NCI-H774 (cell line): ENCODE data around the gene NEB.

Experiments
- DNase-seq: peaks from one replicate; lab custom pipeline; 2025; lab: John Stamatoyannopoulos, UW

Gene NEB

DNA sequence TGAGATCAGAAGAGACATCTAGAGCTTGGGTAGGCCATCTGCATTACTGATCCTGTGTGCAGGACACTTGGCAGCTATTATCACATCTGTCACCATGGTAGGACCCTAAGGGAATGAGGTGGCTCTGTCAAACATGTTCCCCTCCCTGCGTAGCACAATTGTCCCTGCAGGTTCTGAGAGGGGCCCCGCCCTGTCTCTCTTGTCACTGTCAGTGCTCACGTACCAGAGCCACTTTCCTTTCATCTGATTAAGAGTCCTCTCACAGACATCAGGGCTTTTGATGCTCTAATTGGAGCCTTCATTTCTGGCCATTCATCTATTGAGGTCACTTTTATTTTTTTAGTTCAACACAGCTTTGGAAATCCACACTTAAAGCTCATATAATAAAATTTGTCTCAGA, 38.5 kb downstream of the NEB start:
- no peak for DNase-seq

DNA sequence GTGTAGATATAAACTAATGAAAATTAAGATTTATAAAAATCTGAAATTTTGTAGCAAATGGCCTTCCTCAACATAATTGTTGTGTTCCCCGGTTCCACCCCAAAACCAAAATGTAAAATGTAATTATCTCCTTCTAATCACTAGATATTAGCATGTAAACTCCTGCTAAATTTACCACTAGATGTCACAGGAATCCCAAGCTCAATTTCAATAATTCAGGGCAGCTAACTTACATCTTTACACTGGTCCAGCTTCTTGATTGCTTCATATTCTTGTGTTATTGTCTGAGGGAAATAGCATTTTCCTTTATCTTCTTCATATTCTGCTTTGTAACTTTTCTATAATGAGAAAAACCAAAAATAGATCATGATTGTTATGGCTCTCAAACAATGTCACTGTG, 42.6 kb downstream of the NEB start:
- DNase-seq = no peak

DNA sequence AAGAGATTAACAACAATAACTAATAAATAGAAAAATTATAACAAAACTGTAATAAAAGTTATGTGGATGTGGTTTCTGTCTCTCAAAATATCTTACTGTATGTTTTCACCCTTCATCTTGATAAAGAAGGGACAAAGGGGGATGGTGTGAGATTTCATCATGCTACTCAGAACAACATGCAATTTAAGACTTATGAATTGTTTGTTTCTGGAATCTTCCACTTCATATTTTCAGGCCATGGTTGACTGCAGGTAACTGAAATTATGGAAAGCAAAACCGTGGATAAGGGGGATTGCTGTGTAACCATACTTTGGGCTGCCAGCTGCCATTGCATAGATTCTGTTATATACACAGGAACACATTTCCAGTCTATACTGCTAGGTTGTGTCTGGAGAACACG, 45.6 kb downstream of the NEB start:
- DNase-seq = no peak

DNA sequence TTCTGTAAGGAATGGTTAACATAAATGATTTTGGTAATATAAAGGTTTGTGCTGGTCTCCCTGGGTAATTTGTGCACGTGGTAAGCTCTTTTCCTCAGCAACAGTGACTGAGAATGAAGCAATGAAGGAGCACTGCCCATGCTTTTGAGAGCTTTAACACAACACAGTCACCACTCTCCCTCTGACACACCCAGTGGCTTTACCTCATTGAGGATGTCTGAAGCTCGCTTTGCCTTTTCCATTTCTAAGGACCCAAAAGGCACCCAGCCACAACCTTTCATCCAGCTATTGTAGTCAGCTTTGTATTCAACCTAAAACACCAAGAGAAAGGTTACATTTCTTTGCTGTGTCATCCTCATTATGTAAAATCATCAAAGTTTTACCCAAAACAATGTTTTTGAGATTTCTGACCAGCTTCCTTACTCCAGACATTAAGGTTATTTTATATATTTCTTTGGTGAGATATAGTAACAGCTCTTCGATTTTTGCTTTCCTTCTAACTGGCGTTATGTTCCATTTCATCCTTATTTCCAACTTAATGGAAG, 51.7 kb downstream of the NEB start:
- no peak for DNase-seq

DNA sequence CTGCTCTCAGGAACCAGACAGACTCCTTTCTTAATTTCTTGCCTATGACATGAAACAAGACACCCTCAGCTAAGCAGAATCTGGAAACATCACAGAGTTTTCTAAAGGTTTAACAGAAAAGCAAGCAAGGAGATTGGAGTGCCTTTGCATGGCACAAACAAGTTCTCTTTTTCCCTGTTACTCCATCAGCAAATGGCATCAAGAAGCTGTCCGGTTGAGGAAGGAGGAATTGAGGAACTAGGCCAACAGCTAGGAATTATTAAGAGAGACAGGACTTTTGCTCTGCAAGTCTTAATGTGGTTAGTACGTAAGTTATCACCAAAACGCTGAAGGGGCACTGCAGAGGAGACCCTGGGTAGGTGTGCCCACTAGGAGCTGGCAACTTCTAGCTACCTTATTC, 53.2 kb downstream of the NEB start:
- DNase-seq = no peak

DNA sequence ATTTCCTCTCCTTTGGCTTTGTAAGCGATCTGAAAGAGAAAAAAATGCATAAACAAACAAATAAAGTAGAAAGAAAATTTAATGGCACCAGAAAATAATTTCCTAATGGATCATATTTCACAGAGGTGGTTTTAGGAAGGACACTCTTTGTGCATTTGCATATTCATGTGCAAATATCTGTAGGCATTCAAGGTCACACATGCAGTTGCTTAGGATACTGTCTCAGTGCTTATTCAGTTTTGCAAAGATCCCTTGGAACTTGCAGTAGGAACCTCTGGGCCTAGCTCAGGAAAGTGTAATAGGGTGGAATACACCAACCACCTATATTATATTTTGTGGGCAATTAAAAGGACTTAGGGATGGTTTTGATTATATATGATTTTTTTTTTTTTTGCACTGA, 54.3 kb downstream of the NEB start:
- no peak for DNase-seq

DNA sequence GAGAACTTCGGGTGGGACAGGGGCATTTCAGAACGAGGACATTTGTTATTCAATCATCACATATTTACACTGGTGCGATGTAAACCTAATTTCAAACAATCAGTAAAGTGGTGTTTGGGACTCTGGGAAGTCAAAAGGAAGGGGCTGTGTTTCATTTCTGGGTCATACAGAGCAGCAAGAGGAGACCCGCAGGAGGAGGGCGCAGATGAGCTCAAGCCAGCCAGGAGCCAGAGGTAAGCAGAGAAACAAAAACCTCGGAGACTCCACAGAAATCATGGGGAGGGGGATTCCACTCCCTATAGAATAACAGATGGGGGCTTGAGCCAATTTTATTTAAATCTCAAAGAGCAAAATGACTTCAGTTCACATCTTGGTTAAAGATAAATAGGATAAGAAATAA, 55.4 kb downstream of the NEB start:
- DNase-seq = no peak

DNA sequence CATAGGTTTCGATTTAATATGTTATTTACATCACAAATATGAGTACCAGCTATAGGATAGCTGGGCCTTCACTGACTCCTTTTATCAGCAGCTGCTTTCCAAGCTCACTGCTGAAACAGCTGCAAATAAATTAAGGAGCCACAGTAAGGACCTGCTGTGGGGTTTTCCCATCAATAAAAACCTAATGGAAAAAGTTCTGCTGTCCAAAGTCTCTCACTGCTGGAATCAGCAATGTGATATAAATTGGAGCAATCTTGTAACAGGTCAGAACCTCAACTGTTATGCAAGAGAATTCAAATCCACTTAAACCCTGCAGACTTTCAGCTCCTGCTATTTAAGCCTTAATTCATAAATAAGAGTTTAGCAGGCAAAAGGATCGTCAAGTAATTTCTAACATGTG, 61.3 kb downstream of the NEB start:
- no peak for DNase-seq

DNA sequence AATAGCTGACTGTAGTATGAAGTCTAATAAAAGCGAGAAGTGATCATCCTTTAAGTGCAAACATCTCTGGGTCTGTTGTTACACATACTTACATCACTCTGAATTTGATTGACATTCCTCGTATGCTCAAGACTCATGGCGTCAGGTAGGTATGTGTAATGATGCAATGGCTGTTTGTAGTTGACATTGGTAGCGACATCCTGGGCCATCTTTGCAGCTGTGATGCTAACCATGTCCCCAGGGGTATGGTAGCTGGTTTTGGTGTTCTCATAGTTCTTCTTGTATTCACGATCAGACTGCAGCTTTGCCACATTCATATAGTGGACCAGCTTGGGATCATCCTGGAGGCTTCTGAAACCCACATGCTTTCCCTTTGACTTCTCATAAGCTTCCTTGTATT, 62.0 kb downstream of the NEB start:
- DNase-seq = no peak

DNA sequence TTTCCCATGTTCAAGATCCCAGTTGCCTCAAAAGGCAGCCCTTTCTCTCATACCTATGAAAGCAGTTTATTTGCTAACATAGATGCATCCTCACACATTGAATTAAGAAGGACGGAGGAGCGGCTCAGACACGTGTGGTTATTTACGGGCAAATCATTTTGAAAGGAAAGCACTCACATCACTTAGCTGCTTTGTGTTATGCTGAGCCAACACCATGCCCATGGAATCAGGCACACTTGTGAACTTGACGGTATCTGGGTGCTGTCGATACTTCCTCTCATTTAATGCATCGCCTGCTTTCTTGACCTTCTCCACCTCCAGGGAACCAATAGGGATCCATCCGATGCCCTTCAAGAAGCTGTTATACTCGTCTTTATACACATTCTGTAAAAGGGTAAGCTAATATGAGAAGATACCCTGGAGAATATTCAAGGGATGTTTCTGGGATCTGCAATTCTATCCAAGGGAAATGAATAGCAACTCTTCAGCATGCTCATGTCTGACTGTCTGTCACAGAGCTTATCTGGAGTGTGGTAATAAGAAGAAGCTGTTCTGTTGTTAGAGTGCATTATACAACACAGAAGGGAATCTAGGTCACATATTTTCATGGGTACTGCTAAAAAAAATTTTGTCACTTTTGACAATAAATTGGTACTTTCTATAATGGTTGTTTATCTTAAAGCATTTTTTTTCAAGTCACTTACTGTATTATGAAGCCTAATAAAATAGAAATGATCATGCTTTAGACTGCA, 63.3 kb downstream of the NEB start:
- no peak for DNase-seq

DNA sequence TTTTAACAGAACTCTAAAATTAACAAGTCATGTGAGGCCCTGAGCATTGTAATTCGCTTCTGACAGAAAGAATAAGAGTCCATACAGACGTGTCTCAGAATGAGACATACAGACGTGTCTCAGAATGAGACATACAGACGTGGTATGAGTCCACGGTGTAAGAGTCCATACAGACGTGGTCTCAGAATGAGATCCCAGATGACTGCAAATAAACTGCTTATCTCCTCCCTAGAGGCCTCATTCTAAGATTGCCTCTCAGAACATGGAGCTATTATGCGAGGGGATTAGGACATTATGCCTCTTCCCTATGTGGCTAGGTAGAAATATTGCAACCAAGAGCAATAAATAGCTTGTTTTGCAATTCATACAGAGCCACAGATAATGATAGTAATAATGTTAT, 63.9 kb downstream of the NEB start:
- DNase-seq = no peak

DNA sequence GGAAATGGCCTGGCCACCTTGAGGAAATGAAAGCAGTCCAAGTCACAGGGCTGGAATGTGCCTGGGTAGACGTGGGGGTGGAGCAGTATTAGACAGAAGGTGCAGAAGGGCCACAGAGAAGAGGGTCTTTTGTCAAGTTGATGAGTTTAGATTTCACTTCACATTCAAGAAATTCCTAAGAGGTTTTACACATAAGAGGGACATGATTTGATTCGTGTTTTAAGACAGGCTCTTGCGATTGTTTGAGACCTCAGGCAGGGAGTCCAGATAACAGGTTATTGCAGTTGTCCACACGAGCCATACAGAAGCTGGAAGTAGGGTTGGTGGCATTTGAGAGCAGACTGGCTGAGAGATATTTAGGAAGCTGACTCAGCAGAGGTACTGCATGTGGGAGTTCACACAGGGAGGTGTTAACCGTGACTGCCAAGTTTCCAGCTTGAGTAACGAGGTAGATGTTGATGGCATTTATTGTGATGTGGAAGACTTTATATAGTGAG, 64.6 kb downstream of the NEB start:
- no peak for DNase-seq

DNA sequence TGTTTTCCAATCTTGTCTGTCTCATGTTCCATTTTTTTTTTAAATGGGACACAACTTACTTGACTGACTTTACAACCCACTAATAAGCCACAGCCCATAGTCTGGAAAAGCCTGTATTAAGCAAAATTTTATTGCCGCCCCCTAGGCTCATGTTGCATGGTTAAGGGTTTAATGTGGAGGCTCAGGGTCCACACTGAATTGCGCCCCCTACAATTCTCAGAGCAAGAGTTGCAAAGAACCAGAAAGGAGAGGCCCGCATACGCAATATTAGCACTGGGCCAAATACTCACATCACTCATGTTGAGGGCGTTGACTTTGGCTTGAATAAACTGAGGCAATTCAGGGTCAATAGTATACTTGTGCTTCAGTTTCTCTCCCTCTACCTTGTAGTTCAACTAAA, 65.5 kb downstream of the NEB start:
- DNase-seq = no peak

DNA sequence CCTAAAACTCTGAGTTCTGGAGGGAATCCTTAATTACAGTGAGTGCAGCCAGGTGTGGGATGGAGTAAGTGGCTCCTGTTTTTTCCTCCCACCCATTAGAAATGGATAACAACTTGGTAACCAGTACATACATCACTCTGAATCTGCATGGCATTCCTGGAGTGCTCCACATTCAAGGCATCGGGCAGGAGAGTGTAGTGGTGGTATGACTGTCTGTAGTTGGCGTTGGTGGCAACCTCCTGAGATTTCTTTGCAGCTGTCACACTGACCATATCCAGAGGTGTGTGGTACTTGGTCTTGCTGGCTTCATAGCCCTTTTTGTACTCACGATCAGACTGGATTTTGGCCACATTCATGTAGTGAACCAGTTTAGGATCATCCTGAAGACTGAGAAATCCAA, 68.3 kb downstream of the NEB start:
- no peak for DNase-seq

DNA sequence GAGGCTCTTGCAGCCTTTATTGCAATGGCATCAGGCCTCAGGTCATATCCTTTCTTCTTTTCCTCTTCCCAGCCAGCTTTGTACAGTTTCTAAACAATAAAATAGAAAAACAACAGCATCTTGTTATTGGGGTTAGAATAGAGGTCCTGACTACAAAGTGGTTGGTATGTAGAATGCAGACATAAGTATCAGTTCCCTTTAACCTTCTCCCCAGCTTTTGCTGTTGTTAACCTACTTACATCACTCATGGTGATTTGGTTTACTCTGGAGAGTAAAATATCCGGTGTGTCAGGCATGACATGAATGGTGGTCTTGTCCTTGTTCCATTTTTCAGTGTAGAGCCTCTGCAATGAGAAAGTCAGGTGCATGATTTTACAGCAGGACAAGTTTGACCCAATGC, 69.8 kb downstream of the NEB start:
- no peak for DNase-seq

DNA sequence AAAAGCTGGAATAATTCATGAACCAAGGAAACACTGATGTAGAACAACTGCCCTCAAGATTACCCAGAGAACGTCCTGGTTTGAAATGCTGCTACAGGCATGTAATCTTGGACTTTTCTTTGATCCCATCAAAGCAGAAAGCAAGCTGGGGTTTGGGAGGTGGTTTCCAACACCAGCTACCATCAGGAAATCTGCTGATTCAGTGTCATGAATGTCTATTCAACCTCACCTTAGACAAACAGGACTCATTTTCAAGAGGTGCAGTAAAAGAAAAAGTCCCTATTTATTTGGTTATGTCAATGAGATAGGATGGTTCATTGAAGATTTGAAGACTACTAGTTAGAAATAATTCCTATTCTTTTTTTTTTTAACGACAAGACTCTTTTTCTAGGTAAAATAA, 72.7 kb downstream of the NEB start:
- DNase-seq = no peak

DNA sequence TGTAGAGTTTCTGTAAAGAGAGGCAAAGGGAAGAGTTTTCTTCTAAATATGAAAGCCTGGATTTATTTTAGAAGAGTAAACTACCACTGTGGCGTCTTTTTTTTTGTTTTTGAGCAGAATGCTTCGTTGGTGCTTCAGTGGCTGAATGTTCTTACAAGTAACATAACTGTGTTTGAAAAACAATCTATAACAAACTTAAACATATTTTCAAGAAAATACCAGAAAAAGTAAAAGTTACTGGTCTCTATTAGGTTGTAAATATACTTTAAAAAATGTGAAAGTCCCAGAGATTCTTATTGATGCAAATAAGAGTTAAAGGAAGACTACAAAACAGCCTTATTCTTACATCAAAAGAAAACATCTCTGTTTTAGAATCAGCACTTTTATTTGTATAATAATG, 76.2 kb downstream of the NEB start:
- DNase-seq = no peak

DNA sequence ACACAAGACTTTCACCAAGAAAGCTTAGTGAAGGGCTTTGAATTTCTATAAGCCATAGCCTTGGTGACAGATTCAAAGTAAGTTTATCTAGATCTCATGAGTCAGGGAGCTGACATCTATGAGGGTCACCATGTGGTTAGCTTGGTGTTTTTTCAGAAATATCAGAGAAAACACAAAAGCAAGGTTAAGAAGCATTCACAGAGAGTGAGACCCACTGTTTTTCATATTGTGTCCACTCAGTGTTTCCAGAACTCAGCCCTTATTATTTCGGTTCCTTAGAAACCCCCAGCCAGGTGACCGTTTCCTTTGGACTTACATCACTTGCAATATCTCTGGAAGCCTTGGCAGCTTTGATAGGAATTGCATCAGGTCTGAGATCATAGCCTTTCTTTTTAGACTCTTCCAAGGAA, 76.6 kb downstream of the NEB start:
- DNase-seq = no peak

DNA sequence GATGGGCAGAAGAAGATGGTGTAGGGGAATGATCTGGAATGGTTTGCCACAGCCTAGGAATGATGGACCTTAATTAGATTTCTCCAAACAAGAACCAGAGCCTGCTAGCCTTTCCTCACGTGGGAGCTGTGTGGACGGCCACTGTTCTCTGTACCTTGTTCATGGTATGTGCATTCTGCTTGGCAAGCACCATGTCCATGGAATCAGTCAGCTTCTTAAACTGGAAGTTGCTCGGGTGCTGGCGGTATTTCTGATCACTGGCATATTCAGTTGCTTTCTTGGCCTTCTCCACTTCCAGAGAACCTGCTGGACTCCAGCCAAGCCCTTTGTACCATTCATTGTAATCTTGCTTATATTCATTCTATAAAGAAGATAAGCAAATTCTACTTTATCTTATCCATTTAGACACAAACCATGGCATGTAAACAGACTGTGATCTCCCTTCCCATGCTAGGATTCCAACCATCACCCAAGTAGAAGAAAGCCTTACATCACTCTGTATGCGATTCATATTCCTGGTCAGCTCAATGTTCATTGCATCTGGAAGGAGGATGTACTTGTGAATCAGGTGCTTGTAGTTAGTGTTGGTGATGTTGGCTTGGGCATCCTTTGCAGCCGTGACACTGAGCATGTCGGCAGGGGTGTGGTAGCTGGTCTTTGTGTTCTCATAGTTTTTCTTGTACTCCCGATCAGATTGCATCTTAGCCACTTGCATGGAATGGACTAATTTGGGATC, 78.4 kb downstream of the NEB start:
- DNase-seq = no peak

DNA sequence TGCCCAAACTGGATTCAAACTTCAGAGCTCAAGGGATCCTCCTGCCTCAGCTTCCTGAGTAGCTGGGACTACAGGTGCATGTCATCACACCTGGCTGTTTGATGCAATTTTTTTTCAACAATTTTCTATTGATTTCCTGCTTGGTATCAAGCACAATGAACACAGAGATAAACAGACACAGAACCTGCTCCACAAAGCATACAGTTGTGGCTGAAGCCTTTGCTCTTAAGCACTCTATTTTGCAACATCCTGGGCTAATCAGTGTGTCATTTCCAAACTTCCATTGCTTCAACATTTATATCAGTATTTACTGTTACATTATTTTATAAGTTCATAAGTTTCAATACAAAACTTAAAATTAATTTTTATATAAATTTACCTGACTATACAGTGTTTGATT, 79.4 kb downstream of the NEB start:
- no peak for DNase-seq

DNA sequence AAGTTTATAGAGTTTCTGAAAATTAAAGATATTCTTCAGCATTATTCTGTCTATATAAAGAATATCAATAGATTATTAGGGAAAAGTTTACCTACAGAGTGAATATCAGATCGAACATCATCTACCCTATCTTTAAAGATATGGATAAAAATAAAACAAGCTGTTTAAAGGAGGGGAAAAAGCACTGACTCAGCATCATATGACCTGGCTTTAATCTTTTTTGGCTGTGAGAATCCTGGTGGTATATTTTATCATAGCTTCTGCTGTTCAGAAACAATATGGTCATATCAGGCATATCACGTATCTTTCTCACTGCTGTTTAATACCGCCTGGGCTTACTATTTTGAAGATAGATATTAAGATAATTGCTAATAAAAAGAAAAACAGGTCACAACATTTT, 80.2 kb downstream of the NEB start:
- DNase-seq = no peak

DNA sequence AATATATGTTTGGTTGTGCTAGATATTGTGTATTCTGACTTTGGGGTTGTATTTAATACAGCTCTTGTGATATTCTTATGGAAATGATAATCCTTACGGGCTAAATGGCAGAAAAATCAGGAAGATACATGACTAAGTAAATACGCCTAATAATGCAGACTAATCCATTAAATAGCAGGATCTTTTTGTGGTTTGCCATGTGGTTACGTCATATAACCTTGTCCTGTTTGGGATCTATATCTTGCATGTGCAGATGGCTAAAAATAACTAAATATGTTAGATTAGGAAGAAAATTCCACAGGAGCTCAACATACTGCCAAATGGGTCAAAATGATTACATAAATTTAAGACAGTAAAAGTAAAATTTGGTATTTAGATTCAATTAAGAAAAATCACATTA, 83.0 kb downstream of the NEB start:
- DNase-seq = no peak

DNA sequence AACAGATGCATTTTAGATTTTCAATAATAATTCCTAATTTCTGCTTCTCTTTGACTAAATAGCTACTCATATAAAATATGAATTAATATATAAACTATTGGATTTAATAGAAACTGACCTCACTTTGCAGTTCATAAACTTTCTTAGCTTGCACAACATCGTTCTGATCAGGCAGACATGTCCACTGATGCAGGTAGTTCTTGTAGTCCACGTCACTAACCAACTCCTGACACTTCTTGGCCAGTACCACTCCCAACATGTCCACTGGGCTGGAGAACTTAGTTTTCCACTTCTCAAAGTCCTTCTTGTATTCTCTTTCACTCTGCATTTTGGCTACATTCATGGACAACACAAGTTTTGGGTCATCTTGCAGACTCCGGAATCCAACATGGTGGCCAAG, 83.8 kb downstream of the NEB start:
- no peak for DNase-seq

DNA sequence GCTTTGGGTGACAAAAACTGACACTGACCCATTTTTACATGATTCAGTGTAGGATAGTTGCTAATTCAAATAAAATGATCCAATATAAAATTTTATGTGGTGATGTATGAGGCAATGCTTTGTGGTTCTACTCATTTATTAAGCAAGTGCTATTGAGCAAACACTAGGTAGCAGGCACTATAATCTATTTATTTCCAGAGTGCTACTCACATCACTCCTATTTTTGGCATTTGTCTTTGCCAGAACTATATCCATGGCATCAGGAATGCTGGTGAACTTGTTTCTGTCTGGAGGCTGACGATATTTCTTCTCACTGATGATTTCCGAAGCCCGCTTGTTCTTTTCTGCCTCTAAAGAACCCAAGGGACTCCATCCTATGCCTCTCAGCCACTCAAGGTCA, 84.3 kb downstream of the NEB start:
- no peak for DNase-seq
